Activated T-cell treated with anti-CD3 and anti-CD28 coated beads for 1 hour (primary cell): Measurements from ENCODE around the gene CCDC17.
"Not testable (repeated sequence)": the region's sequence is repeated elsewhere in the genome, so short reads cannot be mapped to it uniquely, and the experiment has no call there.

Source experiments
- DNase-seq: peaks from one replicate; pipeline ENCODE4 v3.0.0-alpha.2; 2020; ENCODE audit warnings: low read depth

The CCDC17 gene

DNA sequence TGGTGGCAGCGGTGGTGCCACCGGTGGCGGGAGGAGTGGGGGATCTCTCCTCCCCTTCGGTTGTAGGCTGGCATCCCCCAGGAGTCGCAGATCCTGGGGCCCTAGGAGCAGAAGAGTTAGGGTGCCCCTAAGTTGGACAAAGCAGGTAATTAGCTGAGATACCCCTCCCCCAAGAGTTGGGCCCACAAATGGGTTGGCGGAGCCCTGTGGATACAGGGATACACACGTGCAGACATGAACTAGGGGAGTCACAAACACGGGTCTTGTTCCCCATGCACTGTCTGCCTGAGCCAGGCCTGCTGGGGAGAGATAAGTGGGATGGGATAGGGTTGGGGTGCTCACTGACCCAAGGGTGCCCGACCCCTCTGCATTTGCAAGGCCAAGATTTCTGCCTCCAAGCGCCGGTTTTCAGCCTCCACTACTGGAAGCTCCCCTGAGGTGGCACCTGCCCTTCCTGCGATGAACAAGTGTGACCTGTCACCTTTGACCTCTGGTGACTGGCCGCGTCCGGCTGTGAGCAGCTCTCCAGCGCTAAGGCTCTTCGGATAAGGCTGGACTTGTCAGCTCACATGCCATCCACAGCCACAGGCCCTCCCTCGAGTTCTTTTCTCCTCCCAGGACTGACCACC, 1.8 kb downstream of the CCDC17 start:
- no peak for DNase-seq

DNA sequence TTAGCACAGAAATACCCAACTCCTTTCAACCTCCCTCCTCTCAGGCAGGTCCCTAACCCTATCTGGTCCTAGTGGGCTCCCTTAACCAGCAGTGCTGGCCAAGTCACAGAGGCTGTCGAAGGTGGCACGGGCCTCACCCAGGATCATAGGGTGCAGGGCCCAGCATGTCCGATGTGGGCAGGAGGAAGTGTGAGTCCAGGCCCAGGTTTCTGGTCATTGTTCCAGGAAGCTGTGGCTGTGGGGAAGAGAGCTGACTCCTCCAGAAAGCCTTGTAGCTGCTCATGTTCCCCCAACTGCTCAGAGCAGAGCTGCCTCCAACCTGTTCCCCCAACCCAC, 2.4 kb downstream of the CCDC17 start:
- no peak for DNase-seq

DNA sequence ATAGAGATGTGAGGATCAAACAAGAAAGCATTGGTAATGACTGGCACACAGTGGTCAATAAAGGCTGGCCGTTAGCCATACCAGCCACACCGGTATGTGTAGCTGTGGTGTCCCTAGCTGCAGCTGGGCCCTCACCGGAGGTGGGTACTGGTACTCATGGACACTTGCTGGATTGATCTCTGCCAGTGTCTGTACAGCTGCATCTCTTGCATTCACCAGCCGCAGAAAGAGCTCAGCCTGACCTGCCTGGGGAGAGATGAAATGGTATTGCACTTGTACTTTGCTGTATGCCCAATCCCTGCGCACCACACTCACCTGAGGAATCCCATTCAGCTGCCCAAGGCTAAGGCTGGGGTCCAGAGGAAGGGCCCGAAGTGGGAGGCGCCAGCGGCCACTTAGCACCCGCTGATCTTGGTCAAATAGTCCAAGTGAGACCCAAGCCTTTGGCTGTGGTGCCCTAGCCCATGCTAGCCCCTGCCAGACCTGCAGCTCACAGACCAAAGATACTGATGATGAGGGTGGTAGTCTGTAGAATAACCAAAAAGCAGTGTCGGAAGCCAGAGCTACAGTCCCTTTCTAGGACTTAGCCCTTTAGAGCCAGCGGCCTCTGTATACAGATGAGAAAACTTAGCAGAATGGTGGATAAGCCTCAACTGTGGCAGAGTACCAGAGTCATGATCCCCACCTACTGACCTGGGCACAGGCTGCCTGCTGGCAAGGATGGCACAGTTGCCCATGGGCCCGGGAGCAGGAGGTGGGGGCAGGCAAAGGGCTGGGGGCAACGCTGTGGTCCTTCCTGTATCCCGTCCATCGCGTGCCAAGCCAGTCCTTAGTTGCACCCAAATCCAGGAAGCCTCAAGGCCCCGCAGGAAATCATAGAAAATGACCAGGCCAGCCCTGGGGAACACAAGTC, 3.0 kb downstream of the CCDC17 start:
- no peak for DNase-seq

DNA sequence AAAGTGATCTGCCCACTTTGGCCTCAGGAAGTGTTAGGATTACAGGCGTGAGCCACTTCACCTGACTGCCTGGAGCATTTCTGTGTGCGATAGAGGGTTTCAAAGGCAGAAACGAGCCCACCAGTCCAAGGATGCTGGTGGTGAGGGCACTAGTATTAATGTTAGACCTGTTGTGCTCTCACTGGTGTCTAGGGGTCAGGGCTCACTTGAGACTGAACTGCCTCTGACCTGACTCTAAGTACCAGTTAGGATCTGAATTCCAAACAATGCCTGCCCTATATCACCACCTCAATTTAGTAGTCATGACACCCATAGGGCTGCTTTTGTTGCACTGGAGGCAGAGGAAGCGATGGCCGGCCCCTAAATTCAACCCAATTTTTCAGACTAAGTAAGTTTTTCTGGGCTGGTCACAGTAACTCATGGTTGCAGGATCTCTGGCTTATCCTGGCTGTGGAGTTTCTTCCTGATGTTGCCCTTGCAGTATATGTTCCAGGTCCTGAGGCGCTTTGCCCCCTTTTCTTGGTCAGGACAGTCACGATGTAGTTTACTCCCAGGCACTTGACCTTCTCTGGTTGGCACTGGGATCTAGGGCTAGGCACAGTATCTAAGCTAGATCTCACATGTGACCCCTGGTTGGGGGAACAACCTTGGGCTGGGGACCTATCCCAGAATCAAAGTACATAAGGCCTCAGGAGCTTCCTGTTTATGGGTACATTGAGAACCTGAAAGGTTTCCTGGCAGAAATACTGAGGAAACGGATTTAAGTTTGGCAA, 4.5 kb downstream of the CCDC17 start:
- no peak for DNase-seq

DNA sequence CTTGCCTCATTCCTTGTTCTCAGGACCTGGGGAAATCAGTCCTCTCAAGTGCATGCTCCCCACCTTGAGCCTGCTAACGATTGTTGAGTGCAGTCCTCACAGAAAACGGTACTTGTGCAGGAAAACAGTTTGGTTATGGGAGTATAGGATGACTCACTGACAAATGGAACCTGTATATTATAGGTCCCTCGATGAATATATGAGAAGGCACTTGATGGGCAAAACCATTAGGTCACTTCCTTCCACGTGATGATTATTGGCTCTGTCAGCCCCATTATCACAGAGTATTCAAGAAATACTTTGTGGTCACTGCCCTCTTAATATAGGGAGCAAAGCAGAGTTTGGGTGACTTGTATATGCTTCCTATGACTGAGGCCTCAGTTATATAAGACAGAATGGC, 6.2 kb downstream of the CCDC17 start:
- no peak for DNase-seq

DNA sequence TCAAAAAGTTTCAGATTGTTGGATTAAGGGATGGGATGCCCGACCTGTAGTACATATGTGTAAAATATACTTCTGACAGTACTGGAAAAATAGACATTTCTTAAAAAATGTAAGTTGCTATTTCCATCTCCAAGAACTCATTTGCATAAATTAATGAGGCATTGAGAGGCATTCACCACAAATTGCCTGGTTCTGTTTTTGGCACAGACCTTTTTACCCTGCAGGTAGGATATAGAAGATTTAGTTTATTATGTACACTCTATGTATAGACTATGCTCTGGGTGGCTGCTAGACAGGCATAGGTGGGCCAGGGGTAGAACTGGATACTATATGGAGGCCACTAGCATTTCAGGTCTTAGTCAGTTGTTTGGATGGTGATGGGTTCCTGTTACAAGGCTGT, 8.0 kb downstream of the CCDC17 start:
- DNase-seq, result no peak

DNA sequence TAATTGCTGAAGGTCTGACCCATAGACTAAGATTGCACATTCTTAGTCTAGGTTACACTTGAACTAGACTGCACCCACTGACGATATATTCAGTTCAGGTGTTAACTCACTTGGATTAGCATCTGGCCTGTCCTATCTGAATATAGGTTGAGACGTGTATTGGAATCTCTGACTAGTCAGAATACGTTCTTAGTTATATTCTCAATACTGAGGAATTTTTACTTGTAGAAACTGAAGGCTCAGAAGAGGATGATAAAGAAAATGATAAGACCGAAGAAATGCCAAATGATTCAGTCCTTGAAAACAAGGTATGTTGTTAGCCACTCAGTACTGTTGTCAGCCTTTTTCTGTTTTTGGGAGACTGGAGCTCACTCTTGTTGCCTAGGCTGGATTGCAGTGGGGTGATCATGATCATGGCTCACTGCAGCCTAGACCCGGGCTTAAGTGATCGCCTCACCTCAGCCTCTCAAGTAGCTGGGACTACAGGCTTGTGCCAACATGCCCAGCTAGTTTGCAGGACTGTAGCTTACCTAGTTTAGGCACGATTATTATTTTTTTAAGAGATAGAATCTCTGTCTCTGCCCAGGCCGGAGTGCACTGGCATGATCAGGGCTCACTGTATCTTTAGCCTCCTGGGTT, 10.8 kb downstream of the CCDC17 start:
- no peak for DNase-seq

DNA sequence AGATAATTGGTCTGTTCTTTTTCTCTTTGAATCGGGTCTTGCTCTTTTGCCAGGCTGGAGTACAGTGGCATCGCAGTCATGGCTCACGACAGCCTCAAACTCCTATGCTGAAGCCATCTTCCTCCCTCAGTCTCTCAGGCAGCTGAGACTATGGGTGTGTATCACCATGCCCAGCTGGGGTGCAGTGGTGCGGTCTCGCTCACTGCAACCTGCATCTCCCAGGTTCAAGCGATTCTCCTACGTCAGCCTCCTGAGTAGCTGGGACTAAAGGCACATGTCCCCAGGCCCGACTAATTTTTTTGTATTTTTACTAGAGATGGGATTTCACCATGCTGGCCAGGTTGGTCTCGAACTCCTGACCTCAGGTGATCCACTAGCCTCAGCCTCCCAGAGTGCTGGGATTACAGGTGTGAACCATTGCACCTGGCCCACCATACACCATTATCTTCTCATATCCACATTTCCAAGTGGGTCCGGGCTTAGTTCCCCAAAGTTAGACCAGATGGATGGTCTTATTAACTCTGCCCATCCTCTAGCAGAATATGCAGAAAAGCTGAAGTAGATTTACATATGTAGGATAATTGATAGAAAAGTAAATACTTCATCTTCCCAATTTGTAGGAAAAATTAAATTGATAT, 13.1 kb downstream of the CCDC17 start:
- no peak for DNase-seq

DNA sequence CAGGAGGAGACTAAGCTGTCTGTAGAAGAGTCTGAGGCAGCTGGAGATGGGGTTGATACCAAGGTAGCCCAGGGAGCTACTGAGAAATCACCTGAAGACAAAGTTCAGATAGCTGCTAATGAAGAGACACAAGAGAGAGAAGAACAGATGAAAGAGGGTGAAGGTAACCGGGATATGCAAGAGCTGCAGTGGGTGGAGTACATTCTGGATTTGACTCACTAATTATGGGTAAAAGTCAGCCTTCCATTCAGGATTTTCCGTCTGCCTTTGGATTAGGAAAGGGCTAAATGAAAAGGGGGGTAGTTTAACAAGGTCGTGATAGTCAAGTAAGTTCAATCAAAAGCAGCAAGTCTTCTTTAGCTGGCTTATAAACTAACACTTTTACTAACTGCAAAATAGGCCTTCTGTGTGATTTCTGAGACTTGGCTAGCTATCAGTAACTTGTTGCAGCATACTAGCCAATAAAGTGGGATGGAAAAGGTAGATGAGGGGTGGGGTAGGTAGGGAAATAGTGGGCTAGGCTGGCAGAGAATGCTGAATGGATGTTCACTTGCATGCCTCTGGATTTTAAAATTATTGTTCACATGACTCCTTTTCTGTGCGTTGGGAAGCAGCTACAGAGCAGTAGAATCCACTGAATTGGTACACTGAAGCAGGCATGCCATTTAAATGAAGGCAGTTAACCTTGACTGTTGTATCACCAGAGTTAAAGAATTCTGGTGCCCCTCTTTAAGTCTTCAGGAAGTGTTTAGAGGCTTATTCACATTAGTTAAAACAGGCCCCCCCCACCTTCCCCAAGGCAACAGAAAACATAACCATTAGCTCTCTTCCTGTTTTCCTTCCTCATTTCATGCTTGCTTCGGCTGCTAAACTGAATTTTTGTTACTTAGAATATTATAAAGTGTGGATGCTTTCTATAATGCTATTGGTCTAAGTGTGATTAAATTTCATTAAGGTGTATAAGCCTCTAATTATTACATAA, 15.4 kb downstream of the CCDC17 start:
- DNase-seq, result no peak

DNA sequence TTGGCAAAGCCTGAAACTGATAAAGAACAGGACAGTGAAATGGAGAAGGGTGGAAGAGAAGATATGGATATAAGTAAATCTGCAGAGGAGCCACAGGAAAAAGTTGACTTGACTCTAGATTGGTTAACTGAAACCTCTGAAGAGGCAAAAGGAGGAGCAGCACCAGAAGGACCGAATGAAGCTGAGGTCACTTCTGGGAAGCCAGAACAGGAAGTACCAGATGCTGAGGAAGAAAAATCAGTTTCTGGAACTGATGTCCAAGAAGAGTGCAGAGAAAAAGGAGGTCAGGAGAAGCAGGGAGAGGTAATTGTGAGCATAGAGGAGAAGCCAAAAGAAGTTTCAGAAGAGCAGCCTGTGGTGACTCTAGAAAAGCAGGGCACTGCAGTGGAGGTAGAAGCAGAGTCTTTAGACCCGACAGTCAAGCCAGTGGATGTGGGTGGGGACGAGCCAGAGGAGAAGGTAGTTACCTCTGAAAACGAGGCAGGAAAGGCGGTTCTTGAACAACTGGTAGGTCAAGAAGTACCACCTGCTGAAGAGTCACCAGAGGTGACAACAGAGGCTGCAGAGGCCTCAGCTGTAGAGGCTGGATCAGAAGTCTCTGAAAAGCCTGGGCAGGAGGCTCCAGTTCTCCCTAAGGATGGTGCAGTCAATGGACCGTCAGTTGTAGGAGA, 16.3 kb downstream of the CCDC17 start:
- DNase-seq, result no peak

DNA sequence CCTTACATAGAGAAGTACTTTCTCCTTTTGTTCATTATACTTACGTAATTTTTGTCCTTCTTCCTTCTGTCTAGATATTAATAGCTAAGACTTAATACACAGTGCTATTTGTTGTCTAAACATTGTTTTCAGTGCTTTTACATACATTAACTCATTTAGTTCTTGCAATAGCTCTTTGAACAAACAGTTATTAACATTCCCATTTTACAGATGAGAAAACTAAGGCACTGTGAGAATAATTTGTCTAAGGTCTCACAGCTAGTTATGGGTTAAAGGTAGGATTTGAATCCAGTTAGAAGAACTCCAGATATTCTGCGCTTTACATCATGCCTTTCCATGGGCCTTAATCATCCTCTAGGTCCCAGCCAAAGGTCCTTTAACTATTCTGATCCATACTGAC, 19.6 kb downstream of the CCDC17 start:
- DNase-seq, result no peak

DNA sequence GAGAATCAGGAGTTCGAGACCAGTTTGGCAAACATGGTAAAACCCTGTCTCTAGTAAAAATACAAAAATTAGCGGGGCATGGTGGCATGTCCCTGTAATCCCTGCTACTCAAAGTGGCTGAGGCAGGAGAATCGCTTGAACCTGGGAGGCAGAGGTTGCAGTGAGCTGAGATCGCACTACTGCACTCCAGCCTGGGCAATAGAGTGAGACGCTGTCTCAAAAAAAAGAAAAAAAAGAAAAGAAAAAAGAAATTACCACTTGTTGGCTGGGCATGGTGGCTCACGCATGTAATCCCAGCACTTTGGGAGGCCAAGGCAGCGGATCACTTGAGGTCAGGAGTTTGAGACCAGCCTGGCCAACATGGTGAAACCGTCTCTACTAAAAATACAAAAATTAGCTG, 27.1 kb downstream of the CCDC17 start:
- not testable (repeated sequence) for DNase-seq

DNA sequence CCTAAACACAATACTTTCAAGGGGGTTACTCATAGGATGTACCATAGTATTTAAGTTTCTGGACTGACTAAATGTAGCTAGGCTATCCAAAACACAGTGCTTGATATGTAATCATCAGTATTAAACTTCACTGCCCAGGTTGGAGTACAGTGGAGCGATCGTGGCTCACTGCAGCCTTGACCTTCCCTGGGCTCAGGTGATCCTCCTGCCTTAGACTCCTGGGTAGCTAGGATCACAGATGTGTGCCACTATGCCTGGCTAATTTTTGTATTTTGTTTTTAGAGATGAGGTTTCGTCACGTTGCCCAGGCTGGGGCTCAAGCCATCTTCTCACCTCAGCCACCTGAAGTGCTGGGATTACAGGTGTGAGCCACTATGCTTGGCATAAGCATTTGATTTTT, 29.4 kb downstream of the CCDC17 start:
- DNase-seq, result no peak

DNA sequence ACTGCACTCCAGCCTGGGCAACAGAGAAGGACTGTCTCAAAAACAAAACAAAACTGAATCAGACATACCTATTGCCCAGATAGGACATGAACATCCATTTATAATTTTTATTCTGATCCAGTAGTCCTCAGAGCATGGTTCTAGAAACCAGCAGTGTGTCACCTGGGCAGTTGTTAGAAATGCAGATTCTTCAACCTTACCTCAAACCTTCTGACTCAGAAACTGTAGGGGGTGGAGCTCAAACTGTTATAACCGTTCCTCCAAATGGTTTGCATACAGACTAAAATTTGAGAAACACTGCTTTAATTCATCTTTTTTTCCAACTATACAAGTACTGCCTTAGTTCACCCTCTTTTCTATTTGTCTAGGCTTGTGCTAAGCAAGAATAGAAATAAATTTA, 34.0 kb downstream of the CCDC17 start:
- DNase-seq, result no peak

DNA sequence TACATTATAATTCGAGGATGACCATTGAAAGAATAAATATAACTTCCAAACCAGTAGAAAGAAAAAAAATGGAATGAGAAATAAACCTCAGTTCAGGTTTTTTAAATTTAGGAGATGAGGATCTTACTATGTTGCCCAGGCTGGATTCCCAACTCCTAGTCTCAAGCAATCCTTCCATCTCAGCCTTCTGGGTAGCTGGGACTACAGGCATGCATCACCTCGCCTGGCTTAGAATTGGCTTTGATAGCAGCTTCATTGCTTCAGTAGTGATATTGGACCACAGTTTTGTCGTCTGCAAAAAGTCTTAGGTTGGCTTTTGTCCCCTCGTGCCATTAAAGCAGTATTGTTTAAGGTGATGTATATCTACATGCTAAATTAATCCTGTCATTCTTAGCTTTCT, 37.1 kb downstream of the CCDC17 start:
- DNase-seq, result no peak

DNA sequence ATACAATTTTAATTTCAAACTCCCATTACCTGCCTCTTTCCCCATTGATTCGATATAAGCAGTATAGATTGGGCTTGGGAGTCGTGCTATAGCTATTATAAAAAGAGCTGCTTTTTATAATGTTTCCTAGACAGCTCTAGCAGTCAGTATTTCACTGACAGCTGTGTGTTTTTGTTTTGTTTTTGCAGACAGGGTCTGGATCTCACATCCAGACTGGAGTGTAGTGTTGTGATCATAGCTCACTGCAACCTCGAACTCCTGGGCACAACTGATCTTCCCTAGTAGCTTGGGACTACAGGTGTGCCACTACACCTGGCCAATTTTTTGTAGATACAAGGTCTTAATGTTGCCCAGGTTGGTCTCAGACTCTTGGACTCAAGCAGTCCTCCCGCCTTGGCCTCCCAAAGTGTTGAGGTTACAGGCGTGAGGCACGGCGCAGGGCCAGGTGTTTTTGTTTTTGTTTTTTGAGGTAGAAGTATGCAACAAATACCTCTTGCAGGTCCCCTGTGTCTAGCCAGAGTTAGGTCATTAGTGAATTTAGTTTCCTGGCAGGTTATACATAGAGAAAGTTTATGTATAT, 38.3 kb downstream of the CCDC17 start:
- no peak for DNase-seq

DNA sequence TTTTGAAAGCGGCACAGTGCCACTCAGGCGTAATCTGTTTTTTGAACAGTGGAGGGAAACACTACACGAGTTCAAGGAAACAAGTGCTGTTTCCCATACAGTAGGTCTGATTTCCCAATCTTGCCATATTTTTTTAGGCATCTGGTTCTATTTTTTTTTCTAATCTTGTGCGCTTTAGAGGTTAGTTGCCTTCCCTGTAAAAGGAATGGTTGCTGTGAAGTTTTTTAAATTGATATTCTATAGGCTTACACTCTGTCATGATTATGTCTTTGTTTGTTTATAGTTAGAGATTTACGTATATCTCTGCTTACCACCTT, 38.8 kb downstream of the CCDC17 start:
- no peak for DNase-seq

DNA sequence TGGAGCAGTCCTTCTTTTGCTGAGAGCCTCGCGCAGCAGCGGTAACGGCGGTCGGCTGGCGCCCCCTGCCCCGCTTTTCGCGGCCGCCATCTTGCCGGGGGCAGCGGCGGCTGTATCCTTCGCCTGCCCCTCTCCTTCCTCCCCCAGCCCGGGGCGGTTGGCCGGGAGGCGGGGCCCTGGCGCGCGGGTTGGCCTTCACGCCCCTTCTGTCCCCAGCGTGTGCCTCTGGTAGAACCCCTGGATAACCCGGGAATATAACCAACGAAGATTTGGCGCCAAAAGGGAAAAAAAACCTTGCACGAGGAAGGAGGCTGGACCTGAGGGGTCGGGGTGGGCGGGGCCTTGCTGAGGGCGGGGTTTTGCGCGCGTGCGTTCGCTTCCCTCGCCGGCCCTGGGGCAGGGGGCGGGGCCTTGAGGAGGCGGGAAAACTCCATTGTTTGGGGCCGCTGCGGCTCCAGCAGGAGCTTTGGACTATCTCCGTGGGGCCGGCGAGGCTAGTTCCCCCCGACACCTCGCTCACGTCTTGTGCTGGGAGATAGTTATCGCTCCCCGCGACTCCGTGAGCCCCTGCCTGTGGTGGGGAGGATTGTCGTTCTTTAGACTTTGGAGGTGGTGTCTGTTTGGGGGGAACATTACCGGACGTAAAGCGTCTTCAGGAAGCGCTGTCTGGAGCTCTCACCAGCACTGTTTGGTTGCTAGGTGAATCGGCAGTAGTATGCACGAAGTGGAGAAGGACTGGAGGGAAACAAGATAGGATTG, 39.3 kb downstream of the CCDC17 start:
- peak; percentile 80 for DNase-seq

DNA sequence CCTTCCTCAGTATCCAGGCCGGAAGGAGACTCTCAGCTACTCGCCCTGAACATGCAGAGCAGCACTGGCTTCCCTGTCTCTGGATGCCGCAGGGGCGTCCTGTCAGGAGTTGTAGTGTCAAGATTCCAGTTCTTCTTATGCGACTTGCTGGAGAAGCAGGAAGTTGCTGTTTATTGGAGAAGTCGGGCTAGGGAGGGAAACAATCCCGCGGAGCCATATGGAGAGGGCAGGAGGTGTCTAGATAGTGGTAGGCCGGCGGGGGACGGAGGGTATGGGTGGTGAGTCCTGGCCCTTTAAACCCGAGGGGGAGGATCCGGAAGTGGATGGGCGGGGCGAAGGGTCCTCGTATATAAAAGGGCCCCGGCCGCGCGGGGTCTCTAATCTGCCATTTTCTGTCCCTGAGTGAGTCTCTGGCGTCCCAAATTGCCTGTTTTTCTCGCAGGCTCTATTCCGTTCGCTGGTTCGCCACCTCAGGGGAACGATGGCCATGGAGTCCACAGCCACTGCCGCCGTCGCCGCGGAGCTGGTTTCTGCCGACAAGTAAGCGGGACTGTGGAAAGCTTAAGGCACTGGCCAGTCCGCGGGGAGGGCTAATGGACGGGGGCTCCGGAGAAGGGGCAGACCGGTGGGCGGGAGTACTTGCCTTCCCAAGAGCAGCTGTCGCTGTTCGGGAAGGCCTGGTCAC, 40.0 kb downstream of the CCDC17 start, which contains the start of gene NASP:
NASP (plus strand) TSS at position 376 of the 685 bp plus-strand sequence; CDS start at position 482, 106 bp downstream.
- DNase-seq, result peak; percentile 95
